Right cardiac atrium (tissue), 5 donors: Measurements from ENCODE around the gene SLC35B2. TPM values are rescaled to one million over a fixed set of nuclear protein-coding genes. Genes with fewer than 3 reads are reported as not detected.
A peak's percentile ranks its signal among the peaks of the same experiment; 100 is the strongest.

Experiments
- ATAC-seq, 2 donors: fragments of 200-7000 bp; cut with Tn5 transposase; one replicate each; pipeline versions ENCODE4 v1.8.0 to v1.9.1; 2020; ENCODE audit warnings: moderate library complexity in 2 of 2, mild to moderate bottlenecking in 1 of 2
- DNase-seq, 3 donors: peaks; one replicate each; pipeline ENCODE4 v3.0.0-alpha.2; 2020
- H3K27ac ChIP-seq: one replicate; pipeline ENCODE4 v1.5.1; 2013; ENCODE audit warnings: mild to moderate bottlenecking, low read length, control low read depth, moderate library complexity
- H3K27me3 ChIP-seq: one replicate; pipeline ENCODE4 v1.6.1; 2013; ENCODE audit not compliant: control insufficient read depth, insufficient read depth
- H3K4me1 ChIP-seq: one replicate; pipeline ENCODE4 v1.6.1; 2013; ENCODE audit warnings: low read length; ENCODE audit not compliant: control insufficient read depth, insufficient read depth
- H3K4me3 ChIP-seq: one replicate; pipeline ENCODE4 v1.5.1; 2013; ENCODE audit warnings: low read length, control low read depth
- H3K9me3 ChIP-seq: one replicate; pipeline ENCODE4 v1.6.1; 2013; ENCODE audit warnings: low read length; ENCODE audit not compliant: control insufficient read depth
- WGBS: extraction: QIAGEN DNeasy Blood & Tissue Kit; methylation state at CpG from one replicate; pipeline ENCODE4 v1.1.7; 2013; 5-methylcytosine and 5-hydroxymethylcytosine counted together
- intact Hi-C, 4 donors: fragments of 100-400 bp; cut with DNase I; formaldehyde crosslinking; loops; one replicate each; pipeline versions ENCODE4 v1.11.0 to v1.14.0; 2022 to 2023
- polyA plus RNA-seq: library from polyadenylated mRNA; stranded (reverse); fragments of 200-250 nt; gene quantifications from one replicate; pipeline ENCODE4 v1.2.3, GENCODE V29; 2013
- total RNA-seq, 4 donors: library from RNA; stranded (reverse); fragmentation: NEBNext Ultra II Directional; extraction: Animal tissue kit (Norgen Biotek cat#: 25700); gene quantifications; one replicate each; pipeline ENCODE4 v1.2.1, GENCODE V29; 2021
- donor health status: healthy with polysubstance abuse.
- donor health status: DM: no; HTN: yes; CAD: no.
- donor health status: DM: no; HTN: no; CAD: no.
- donor health status: DM: no; HTN: yes; CAD: no; lungs with severe emphysema.
- donor health status: DM: yes; HTN: yes; CAD: no.

The SLC35B2 gene
- total and polyA plus RNA-seq, 5 donors: 15.8 to 25.2 (median 21.8) TPM

DNA sequence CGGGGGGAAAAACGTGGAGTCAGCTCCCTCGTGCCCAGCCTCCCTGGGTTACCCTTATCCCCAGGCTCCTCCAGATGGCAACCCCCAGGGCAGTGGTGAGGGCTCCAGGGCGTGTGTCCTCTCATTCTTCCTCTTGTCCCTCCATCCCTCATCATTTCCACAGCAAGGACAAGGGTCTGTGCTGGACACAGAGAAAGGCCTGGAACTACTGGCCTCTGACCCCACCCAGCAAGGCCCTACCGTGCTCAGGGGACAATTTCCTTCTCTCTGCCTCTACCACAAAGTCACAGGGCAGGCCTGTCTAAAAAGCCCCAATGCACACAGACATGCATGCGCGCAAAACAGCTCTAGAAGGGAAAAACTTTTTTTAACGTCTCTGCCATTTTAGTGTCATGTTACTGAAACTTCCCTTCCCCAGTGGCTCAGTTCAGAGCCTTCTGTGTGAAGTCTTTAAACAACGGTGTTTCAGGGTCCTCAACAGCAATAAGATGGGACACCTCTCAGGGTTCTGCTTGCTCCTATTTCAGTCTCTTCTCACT, 1.1 kb upstream of the SLC35B2 start:
- Histone ChIP-seq H3K27ac (no peak overlapping the region), H3K27me3 (no peaks in the 10 kb centered on the region), H3K9me3 (no peaks in the 10 kb centered on the region), H3K4me3 (no peak overlapping the region), H3K4me1 (peaks cover 11% of the 10 kb centered on the region)
- no peak for DNase-seq
- no peak for ATAC-seq
- intact Hi-C loops: no loop called here
- 87% methylated on average over 9 of the region's 9 CpGs for WGBS

DNA sequence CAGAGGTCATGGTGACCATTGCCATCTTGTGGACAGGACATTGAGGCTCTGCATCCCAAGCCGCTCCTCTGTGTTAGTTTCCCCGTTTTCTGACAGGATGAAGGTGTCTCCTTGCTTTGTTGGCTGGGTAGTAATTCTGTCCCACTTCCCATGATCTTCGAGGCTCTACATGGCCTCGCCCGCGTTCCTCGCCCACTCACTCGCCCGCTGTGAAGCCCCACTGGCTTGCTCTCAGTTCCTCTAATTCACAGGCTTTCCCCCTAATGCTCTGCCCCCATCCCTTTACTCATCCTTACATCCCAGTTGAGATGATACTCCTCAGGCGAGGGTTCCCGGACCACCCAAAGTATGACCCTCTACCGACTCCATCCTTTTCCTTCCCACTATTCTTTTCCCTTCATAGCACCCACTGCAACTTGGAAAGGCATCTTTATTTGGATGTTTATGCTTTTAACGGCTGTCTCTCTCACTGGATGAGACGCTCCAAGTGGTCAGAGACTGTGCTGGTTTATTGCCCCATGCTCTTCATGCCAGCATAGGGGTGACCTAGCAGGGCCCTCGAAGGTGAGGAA, 511 bp upstream of the SLC35B2 start:
- ATAC-seq (no peak), DNase-seq (peak in 1 of 3 donors; percentile 64)
- H3K9me3 ChIP-seq: no peaks in the 10 kb centered on the region
- no peaks in the 10 kb centered on the region for H3K27me3 ChIP-seq
- intact Hi-C loops: no loop called here
- peak overlapping the region; percentile 71 for H3K4me3 ChIP-seq
- 26% methylated on average over 15 of the region's 15 CpGs for WGBS
- peak overlapping the region; percentile 65 for H3K27ac ChIP-seq
- peaks cover 7% of the 10 kb centered on the region for H3K4me1 ChIP-seq

DNA sequence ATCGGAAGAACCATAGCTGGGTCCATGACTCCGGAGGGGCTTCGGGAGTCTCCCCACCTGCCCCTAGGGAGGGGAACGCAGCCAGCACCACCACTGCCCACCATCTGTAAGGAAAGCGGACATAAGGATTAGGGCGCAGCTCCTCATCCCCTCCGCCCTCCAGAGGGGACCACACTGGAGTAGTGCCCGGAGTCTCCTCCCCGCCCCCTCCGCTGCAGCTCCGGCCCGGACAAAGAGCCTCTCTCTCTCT, 628 bp downstream of the SLC35B2 start:
- intact Hi-C loops: no loop called here

DNA sequence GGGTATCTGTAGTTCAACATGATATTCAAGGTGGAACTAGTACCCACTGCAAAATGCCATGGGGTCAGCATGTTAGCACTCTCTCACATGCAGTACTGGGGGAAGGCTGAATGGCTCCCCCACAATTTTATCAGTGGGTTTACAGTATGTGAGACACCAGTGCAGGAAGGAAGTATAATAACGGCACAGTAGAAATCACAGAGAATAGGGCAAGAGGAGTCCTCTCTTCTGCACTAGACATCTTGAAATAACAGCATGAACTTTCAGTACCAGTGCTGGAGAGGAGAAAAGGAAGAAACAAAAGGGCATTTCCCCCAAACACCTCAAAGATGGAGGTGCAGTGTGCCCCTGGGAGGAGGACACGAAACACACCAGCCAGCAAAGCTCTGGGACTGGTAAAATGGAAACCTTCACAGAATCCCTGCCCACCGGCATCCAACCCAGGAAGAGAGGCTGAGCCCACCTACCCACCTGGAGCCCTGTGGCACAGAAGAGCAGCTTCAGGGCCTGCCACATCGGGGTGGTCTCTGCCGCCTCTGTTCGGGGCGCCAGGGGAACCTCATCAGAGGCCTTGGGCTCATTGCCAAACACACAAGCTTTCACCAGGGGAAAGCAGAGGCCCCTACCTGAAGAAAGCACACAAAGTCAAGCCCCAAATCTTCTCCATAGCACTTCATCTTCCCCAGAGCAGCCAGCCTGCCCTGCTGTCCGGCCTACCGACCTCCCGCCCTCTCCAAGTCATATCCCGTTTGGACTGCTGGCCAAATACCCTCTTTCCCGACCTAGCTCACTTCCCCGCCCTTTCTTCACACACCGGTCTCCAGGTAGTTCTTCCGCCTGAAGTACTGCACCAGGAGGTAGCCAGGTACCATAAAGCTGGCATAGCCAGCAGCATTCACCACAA, 1.2 kb downstream of the SLC35B2 start:
- Histone ChIP-seq H3K27ac (peak overlapping the region; percentile 71), H3K9me3 (no peaks in the 10 kb centered on the region), H3K27me3 (no peaks in the 10 kb centered on the region), H3K4me3 (peak overlapping the region; percentile 71), H3K4me1 (peaks cover 7% of the 10 kb centered on the region)
- 29% methylated on average over 15 of the region's 15 CpGs for WGBS
- no peak for DNase-seq
- intact Hi-C loops: no loop called here
- peak; percentile 1 to 6 for ATAC-seq

More for the DNA sequence above, 628 bp downstream of the SLC35B2 start:
- DNase-seq (no peak), ATAC-seq (no peak)
- Histone ChIP-seq H3K27me3 (no peaks in the 10 kb centered on the region), H3K4me3 (peak overlapping the region; percentile 71), H3K9me3 (no peaks in the 10 kb centered on the region), H3K27ac (peak overlapping the region; percentile 71), H3K4me1 (peaks cover 7% of the 10 kb centered on the region)
- WGBS: under 1% methylated on average over 12 of the region's 12 CpGs

DNA sequence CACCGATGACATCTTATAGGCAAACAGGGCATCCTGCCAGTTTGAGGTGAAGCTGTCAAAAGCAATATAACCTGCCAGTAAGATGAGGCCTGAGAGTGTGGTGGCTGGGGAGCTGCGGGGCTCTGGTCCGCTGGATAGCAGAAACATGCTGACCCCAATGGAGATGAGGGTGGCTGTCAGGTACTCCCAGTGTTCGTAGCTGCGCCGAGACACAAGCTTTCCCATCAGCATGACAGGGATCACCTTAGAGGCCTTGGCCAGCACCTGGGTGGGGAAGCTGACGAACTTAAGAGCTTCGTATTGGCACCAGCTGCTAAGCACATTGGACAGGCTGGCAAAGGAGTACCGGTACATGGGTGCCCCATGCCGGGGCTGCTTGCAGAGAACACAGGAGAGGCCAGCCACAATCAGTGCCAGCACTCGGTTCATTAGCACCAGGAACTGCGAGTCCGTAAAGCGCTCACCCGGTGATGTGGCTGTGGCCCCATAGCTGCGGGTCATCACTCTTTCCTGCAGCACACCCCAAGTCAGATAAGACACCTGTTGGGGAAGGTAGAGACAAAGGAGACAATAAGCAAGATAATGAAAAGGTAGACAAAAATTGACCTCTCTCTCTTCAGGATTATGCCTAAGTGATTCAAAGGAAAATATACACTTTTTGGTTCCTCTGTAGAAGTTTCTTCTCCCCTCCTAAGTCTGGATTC, 2.1 kb downstream of the SLC35B2 start:
- Histone ChIP-seq H3K4me3 (no peak overlapping the region), H3K27ac (no peak overlapping the region), H3K4me1 (peaks cover 7% of the 10 kb centered on the region), H3K9me3 (no peaks in the 10 kb centered on the region), H3K27me3 (no peaks in the 10 kb centered on the region)
- WGBS: 67% methylated on average over 16 of the region's 16 CpGs
- ATAC-seq: no peak
- intact Hi-C loops: no loop called here
- DNase-seq: peak in 1 of 3 donors; percentile 49

DNA sequence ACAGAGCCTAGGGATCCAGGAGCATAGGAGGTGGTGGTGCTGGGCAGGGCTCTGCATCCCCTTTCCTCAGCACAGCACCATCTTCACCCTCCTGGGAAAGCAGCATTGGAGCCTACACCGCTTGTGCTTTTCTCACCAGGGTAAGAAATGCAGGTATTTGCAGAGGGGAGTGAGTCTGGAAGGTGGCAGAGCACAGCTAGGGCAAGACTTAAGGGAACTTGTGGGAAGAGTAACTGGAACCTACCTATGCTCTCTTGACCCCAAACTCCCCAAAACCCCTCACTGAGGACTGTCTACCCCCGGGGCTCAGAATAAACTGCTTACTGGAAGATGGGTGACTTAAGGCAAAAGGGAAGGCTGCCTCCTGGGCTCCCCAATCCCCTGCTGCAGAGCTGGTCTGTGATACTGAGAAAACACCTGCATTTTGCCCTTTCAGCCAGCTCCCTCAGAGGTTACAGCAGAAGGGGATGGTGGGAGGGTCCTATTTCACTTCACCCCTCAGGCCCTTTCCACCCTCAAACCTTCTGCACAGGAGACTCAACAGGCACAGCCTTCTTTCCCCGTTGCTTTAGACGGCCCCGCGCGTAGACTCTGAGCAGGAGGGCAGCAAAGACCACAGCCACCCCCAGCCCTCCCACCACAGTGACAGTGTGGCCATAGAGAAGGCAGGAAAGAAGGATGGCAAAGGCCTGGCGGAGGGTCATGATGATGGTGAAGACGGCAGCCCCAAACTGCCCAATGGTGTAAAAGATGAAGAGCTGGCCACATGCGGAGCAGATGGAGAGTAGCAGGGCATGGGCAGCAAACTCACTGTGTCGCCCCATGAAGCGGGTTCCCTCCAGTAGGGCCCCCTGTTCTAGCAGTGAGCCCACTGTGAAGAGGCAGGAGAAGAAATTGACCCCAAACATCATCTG, 2.9 kb downstream of the SLC35B2 start:
- ATAC-seq: no peak
- Histone ChIP-seq H3K9me3 (no peaks in the 10 kb centered on the region), H3K4me1 (peaks cover 7% of the 10 kb centered on the region), H3K4me3 (no peak overlapping the region), H3K27ac (no peak overlapping the region), H3K27me3 (no peaks in the 10 kb centered on the region)
- WGBS: 69% methylated on average over 12 of the region's 12 CpGs
- intact Hi-C loops: no loop called here
- peak in 1 of 3 donors; percentile 59 for DNase-seq

DNA sequence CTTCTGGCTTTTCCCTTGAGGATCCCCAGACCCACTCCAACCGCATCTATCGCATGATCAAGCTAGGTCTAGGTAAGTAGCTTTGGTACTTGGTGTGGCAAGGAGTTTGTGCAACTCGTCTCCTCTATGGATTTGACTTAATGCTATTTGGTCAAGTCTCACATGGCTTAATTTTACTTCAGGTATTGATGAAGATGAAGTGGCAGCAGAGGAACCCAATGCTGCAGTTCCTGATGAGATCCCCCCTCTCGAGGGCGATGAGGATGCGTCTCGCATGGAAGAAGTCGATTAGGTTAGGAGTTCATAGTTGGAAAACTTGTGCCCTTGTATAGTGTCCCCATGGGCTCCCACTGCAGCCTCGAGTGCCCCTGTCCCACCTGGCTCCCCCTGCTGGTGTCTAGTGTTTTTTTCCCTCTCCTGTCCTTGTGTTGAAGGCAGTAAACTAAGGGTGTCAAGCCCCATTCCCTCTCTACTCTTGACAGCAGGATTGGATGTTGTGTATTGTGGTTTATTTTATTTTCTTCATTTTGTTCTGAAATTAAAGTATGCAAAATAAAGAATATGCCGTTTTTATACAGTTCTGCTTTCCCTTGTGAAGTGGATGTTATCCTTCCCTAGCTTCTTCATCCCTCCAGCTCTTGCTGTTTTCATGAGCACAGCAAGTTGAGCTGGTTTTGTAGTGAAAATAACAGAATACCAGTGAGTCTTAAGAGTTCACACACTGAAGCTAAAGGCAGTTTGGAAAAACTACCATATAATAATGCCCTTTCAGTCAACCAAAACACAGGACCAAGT, 3.8 kb downstream of the SLC35B2 start:
- intact Hi-C loops: no loop called here
- Histone ChIP-seq H3K9me3 (no peaks in the 10 kb centered on the region), H3K27ac (no peak overlapping the region)

DNA sequence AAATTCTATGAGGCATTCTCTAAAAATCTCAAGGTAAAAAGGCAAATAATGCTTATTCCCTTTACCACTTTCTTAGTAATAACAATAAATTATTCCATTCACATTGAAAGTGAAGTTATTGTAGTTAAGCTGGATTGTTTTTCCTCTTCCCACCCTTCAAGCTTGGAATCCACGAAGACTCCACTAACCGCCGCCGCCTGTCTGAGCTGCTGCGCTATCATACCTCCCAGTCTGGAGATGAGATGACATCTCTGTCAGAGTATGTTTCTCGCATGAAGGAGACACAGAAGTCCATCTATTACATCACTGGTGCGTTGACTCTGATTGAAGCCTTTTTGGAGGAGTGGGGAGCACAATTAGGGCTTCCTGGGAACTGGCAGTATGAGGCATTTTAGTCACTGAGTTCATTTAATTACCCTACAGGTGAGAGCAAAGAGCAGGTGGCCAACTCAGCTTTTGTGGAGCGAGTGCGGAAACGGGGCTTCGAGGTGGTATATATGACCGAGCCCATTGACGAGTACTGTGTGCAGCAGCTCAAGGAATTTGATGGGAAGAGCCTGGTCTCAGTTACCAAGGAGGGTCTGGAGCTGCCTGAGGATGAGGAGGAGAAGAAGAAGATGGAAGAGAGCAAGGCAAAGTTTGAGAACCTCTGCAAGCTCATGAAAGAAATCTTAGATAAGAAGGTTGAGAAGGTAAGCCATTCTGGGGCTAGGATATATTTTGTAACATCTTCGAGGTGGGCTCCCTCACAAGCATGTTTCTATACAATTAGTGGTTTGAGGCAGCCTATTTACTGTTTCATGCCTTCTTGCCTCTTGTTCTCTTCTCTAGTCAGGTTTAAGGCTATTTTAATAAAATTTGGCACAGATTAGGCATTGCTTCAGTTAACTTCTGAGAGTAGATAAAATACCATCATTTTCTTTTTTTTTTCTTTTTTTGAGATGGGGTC, 5.5 kb downstream of the SLC35B2 start:
- Histone ChIP-seq H3K27me3 (no peaks in the 10 kb centered on the region), H3K4me1 (peaks cover 4% of the 10 kb centered on the region), H3K4me3 (no peak overlapping the region), H3K27ac (no peak overlapping the region), H3K9me3 (no peaks in the 10 kb centered on the region)
- intact Hi-C loops: no loop called here
- no peak for DNase-seq
- 91% methylated on average over 14 of the region's 14 CpGs for WGBS
- ATAC-seq: no peak

More for the DNA sequence above, 3.8 kb downstream of the SLC35B2 start:
- Histone ChIP-seq H3K27me3 (no peaks in the 10 kb centered on the region), H3K4me3 (no peak overlapping the region), H3K4me1 (peaks cover 7% of the 10 kb centered on the region)
- DNase-seq (no peak), ATAC-seq (no peak)
- WGBS: 66% methylated on average over 10 of the region's 10 CpGs

DNA sequence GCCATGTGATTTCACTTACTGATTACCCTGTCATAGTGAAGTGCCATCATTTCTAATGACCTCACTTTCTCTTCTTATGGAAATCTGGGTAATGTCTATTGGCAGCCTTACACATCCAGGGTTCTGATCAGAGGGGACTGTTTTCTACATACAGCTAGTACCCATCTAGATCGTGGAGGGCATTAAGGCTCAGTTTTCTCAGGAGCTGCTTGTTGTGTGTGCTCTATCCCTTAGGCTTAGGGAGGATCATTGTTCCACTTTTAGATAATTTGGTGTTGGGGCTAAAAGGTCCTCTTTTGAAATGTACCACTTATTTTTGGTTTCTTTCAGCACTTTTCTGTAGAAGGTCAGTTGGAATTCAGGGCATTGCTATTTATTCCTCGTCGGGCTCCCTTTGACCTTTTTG, 6.6 kb downstream of the SLC35B2 start:
- Histone ChIP-seq H3K27ac (no peak overlapping the region), H3K4me1 (no peaks in the 10 kb centered on the region), H3K9me3 (no peaks in the 10 kb centered on the region), H3K27me3 (no peaks in the 10 kb centered on the region), H3K4me3 (no peak overlapping the region)
- intact Hi-C loops: no loop called here
- DNase-seq: no peak
- ATAC-seq: no peak
- 66% methylated on average over 3 of the region's 3 CpGs for WGBS
